Right forelimb (tissue), 1 donor: ENCODE data around the gene HP.

ENCODE experiments used
- DNase-seq: peaks from one replicate; pipeline ENCODE4 v3.0.0-alpha.2; 2018

Gene HP

DNA sequence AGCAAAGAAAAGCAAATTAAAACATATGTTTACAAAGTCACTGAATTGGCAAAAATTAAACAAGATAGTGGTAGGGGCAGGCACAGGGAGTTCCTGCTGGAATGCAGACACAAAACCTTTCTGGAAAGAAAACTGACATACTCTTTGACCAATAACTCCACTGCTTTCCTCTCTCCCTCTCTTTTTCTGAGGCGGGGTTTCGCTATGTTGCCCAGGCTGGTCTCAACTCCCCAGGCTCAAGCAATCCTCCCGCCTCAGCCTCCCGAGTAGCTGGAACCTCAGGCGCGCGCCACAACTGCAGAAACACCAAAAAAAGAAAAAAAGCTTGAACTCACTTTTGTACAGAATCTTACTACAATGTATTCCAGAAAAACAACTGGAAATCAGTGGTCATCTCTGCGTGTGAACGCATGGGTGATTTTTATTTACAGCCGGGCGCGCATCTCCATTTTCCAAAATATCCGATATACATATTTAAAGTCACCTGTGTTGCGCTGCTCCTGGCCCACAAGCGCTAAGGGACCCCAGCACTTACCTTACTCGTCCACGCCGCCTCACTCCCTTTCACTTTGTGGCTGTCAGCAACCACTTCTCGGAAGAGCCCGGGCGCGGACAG lies 38.6 kb downstream of the HP start:
- peak; percentile 58 for DNase-seq

DNA sequence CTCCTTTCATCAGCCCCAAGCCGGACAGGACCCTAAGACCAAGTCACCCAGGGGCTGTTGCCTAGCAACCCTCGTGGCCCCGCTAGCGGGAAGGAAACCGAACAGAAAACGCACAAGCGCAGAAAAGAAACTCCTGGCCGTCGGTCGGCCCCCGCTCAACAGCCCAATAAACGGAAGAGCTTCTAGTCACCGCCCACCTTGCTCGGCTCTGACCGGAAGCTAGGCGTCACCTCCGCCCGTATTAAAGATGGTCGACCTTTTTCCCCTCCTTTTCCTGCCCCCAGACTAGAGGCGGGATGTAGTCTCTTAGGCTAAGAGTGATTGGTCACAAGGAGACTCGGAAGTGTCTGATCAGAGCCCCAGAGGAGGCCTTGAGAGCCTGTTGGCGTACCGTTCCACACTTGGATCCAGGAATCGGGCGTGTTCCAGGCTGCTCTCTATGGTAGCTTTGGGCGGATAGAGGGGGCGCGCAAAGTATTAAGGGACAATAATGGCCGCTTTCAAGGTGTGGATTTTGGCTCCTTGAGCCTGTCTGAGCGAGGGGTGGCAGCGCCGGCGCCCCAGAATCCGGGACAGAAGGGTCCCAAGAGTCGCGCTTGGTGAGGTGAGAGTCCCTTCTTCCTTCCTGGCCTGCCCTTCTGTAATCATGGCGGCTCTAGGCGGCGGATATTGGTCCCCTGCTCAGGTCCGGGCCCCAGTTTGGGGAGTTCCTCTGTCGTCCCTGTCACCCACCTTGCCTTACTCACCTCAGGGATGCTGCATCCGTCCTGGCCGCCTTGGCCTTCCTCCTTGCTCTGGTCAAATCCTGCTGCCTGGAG lies 39.4 kb downstream of the HP start, which contains the start of the genes DHX38 and TXNL4B:
DHX38 (plus strand) TSS at position 400 of the 818 bp plus-strand sequence. CDS start 2,311 bp downstream, outside the sequence.
TXNL4B (minus strand) TSS at position 173 of the 818 bp plus-strand sequence. CDS start 2,871 bp downstream, outside the sequence.
- peak; percentile 95 for DNase-seq

DNA sequence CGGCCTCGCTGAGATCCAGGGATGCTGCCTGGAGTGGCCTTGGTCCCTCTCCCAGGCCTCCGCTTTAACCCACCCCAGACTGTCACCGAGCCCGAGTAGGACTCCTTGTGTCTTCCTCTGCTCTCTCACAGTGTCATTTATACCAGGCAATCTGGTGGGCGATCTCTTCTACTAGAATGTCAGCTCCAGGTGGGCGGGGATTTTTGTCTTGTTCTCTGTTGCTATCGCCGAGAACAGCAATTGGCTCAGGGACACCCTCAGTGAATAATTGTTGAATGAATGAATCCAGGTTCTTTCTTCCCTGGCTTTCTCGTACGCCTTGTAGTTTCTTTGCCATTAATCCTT lies 39.9 kb downstream of the HP start:
- no peak for DNase-seq

DNA sequence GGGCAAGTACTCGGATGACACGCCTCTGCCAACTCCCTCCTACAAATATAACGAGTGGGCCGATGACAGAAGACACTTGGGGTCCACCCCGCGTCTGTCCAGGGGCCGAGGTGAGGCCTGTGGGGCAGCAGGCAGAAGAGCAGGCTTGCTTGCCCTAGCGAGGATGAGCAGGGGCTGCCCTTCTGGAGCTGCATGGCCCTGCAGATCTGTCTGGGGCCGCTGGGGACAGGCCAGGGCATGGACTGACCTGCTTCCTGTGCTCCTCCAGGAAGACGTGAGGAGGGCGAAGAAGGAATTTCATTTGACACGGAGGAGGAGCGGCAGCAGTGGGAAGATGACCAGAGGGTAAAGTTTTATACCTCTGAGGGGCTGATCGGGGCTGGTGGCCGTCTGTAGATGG lies 44.6 kb downstream of the HP start:
- no peak for DNase-seq

DNA sequence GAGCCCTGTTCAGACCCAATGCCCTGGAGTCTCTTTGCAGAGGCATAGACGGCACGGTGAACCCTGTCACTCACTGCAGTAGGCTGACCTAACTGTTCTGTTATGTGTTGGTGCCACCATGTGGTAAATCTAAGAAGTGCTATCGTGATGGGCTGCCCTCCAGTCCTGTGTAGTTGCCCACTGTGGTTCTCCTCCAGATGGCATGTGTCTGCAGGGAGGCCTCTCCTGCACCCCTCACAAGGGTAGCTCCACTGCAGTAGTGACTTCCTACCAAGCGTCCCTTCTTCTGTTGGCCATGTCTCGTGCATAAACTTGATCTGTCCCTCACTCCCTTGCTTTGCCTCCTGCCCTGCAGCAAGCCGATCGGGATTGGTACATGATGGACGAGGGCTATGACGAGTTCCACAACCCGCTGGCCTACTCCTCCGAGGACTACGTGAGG lies 45.1 kb downstream of the HP start:
- DNase-seq, result no peak

DNA sequence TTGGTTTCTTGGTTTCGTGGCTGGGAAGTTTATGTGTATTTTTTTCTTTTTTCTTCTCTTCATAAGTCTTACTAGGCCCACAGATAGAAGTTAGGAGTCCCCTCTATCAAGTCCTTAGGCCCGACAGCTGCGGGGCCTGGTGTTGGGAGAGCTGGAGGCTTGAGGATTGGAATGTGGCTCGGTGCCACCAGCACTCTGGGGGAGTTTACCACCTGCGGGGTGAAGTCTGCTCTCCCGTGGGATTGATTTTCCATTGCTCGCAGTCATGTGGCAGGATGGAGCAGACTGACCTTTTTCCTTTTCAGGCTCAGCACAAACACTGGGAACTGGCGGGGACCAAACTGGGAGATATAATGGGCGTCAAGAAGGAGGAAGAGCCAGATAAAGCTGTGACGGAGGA lies 46.9 kb downstream of the HP start:
- no peak for DNase-seq

DNA sequence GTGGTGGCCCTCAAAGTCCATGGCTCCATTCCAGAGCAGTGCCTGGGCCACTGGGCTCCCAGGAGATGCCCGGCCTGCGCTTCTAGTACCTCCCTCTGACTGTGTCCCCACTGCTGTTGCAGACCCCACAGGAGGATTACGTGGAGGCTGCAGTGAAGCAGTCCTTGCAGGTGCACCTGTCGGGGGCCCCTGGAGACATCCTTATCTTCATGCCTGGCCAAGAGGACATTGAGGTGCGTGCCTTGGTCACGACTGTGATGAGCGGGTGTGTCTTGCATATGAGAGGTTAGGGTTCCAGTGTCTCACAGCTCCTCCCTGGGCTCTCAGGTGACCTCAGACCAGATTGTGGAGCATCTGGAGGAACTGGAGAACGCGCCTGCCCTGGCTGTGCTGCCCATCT lies 50.6 kb downstream of the HP start:
- DNase-seq, result no peak

DNA sequence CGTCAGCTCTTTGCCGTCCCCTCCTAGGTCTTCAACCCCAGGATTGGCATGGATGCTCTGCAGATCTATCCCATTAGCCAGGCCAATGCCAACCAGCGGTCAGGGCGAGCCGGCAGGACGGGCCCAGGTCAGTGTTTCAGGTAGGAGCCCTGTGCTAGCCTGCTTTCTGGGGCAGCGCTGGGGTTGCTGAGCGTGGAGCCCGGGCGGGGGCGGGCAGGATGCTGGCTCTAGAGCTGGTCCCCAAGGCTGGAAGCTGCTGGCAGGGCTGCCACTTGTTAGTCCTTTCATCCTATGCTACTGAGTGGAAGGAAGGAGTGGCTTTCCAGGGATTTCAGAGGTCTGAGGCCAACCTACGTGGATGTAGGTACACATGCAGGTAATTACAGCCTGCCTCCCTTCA lies 51.7 kb downstream of the HP start:
- no peak for DNase-seq

DNA sequence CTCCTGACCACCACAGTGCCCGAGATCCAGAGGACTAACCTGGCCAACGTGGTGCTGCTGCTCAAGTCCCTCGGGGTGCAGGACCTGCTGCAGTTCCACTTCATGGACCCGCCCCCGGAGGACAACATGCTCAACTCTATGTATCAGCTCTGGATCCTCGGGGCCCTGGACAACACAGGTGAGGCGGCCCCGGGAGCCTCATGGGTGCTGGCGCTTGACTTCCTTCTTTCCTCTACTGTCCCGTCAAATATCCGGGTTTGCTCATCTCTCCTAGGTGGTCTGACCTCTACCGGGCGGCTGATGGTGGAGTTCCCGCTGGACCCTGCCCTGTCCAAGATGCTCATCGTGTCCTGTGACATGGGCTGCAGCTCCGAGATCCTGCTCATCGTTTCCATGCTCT lies 53.1 kb downstream of the HP start:
- DNase-seq, result no peak

DNA sequence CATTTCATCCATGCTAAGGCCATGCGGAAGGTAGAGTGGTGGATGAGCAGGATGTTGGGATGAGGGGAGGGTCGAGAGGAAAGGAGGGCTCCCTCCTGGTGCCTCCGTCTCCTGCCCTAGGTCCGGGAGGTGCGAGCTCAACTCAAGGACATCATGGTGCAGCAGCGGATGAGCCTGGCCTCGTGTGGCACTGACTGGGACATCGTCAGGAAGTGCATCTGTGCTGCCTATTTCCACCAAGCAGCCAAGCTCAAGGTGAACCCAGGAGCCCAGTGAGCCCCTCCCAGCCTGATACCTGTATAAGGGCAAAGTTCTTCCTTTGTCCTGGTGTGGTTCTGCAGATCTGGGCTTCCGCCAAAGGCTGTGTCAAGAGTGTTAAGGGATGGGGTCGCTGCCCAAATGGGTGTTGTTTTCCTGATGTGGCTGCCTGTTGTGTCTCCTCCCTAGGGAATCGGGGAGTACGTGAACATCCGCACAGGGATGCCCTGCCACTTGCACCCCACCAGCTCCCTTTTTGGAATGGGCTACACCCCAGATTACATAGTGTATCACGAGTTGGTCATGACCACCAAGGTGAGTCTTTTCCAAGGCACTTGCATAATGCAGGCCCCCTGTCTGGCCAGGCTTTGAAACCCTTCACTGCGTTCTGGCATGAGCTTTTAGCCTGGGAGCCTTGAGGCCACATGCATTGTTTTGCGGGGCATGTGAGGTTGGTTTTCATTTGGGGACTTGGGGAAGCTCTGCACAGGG lies 54.2 kb downstream of the HP start:
- no peak for DNase-seq

DNA sequence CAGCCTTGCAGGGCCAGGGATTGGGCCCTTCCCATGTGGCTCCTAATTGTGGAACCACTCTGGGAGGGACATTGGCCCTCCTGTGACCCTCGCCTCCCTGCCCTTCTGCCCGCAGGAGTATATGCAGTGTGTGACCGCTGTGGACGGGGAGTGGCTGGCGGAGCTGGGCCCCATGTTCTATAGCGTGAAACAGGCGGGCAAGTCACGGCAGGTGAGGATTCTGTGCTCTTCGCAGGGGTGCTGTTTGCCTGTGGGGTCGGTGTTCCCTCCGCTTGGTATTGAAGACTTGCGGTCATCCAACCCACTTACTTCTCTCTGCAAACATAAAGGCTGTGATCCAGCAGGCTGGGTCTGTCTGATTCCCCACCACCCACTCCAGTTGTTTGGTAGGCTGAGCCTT lies 55.0 kb downstream of the HP start:
- no peak for DNase-seq

DNA sequence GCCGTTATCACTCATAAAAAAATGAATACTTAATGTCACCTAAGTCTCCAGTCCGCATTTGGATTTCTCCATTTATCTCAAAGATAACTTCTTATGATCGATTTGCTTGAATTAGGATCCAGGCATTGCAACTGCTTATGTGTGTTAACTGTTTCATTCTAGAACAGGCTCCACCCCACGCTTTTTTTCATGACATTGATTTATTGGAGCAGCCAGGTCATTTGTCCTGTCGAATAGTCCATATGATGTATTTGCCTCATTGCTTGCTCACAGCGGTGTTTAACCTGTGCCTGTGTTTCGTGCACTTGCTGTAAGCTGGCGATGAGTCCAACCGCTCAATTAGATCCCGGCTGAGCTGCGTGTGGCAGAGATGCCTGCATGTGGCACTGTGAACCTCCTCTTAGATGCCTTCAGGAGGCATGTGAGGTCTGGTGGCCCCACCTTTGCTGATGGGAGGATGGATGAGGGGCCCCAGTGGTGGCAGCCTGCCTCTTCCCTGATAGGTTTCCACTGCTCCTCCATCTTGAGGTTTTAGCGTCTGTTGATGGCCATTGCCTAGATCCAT lies 55.7 kb downstream of the HP start:
- no peak for DNase-seq
